GM12872 (cell line): Measurements from ENCODE around the gene SPANXA1.
"Not testable (repeated sequence)": the region's sequence is repeated elsewhere in the genome, so short reads cannot be mapped to it uniquely, and the experiment has no call there.

Experiments used
- CTCF ChIP-seq: IDR thresholded peaks from 3 replicates; pipeline ENCODE4 v1.5.1; 2011; ENCODE audit warnings: low read depth, mild to moderate bottlenecking, low read length, moderate library complexity; ENCODE audit not compliant: insufficient read depth

SPANXA1 gene, protein sequence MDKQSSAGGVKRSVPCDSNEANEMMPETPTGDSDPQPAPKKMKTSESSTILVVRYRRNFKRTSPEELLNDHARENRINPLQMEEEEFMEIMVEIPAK

DNA sequence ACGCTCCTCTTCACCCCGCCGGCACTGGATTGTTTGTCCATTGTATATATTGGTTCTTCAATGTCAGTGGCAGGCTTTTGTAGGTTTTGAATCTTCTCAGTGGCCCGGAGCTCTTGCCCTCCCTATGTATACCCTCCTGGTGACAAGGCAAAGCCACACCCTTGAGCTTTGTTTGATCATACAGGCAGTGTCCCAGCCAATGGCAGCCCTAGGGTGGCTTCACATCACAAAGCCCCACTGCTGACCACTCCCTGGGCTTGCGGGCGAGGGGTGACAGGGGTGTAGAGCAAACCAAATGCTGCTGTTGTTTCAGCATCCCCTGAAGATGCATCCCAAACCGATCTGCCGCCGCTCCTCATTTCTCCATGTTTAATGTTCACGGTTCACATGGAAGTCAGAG, at the start of gene SPANXA1:
Gene SPANXA1 (minus strand): TSS at position 101 of the 400 bp plus-strand sequence. CDS start 60 bp downstream, at position 41.
- TF ChIP-seq CTCF = not testable (repeated sequence)

DNA sequence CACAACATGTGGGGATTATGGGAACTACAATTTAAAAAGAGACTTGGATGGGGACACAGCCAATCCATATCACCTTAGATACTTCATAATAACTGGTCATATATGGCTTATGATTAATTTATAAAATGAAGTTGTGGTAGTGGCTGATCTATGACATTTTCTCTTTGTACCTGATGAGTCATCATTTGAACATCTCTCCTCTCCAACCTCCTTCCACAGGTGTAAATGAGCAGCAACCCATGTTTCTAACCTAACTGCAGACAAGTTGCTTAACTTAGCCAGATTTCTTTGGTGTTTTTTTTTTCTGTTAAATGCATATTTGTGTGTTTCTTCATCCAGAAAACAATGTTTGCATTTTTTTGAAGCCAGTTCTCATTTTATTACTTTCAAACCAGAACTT, 47.6 kb upstream of the SPANXA1 start:
- TF ChIP-seq CTCF = no peak

DNA sequence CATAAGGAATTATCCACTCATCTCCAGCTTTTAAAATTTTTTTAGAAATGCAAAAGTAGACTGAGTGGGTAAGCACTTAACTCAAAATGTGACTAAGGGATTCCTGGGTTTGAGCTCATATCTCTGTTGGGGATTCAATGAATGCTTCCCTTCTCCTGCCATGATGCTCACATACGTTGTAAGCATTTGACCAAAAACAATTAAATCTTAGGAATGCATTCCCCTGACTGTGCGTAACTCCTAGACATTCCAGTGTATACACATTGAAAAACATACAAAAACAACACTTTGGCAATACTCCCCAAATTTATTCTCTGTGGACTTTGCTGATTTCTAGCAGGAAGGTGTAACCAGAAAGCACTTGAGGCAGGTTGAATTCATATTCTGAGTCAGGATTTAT, 34.8 kb upstream of the SPANXA1 start:
- TF ChIP-seq CTCF = no peak

- no peak for TF ChIP-seq CTCF
Observed at GRCh38 chrX:141609111-141609510, 24.6 kb upstream of the SPANXA1 start.

GRCh38 chrX:141589408-141589807, 4.9 kb upstream of the SPANXA1 start, which contains the start of gene SPANXA2:
TSS of gene SPANXA2 (plus strand) at chrX:141589708. CDS start at chrX:141589768, 60 bp downstream.
- TF ChIP-seq CTCF = not testable (repeated sequence)
